Right renal cortex interstitium (tissue), 3 donors: ENCODE data around the gene PPT1. TPM values are rescaled to one million over a fixed set of nuclear protein-coding genes. Genes with fewer than 3 reads are reported as not detected.
A peak's percentile ranks its signal among the peaks of the same experiment; 100 is the strongest.

Experiments
- DNase-seq, 3 donors: peaks; one replicate each; pipeline ENCODE4 v3.0.0-alpha.2; 2013; ENCODE audit warnings: low read depth in 3 of 3, low spot score in 2 of 3
- polyA plus RNA-seq, 3 donors: library from polyadenylated mRNA; unstranded; fragments of 120-200 nt; gene quantifications; one replicate each; pipeline ENCODE4 v1.2.1, GENCODE V29; 2013; ENCODE audit not compliant: insufficient read length in 3 of 3

The PPT1 gene
- polyA plus RNA-seq, 3 donors = 111 to 144 (median 121) TPM

- DNase-seq = no peak
Measured at GRCh38 chr1:40092706-40093639, 4.1 kb downstream of the PPT1 start.

- DNase-seq = no peak
Measured at GRCh38 chr1:40092241-40092640, 4.8 kb downstream of the PPT1 start.

DNA sequence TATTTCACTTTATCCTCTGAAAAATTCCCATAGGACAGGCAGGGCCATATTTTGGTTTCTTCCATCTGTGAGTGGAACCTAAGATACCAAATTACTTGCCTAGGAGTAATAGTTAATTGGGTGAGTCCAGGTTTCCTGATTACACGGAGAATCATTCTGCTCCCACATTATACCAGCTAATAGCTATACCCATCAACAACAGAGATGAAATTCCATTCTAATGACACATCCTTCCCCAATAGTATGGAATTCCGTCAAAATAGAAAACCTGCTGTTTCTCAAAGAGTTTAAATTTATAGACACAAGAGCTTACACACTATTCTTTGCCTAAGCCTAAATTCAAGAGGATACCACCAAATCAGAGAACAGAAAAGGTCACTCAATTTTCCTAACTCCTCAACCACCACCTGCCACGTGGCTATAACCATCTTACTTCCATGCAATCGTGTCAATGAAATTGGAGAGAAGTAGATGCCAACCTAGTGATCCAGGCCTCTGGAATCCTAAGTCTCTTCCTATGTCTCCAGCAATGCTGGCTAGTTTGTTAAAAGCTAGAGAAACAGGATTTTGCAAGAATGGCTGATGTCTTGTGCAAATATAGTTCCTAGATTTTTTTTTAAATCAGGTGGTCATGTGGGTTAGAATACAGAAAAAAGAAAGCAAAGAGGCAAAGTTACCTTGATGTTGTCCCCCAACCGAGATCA lies 6.2 kb downstream of the PPT1 start:
- DNase-seq = no peak

GRCh38 chr1:40084750-40085149 lies 12.3 kb downstream of the PPT1 start:
- DNase-seq = peak in 2 of 3 donors; percentile 8 to 19

DNA sequence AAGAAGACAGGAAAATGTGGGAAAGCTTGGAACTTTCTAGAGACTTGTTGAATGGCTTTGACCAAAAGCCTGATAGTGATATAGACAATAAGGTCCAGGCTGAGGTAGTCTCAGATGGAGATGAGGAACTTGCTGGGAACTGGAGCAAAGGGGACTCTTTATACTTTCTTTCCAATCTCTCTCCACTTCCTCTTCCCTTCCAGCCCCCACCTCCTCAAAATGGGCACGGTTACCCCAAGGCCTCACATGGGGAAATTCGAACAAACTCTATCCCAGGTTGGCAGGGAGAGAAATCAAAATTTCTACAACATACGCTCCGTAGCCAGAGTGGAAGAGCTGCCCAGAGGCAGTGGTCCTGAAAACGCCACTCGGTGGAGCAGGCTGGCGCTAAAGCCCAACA lies 15.2 kb downstream of the PPT1 start:
- DNase-seq = no peak

- no peak for DNase-seq
Measured at GRCh38 chr1:40079774-40080400, 17.2 kb downstream of the PPT1 start.

DNA sequence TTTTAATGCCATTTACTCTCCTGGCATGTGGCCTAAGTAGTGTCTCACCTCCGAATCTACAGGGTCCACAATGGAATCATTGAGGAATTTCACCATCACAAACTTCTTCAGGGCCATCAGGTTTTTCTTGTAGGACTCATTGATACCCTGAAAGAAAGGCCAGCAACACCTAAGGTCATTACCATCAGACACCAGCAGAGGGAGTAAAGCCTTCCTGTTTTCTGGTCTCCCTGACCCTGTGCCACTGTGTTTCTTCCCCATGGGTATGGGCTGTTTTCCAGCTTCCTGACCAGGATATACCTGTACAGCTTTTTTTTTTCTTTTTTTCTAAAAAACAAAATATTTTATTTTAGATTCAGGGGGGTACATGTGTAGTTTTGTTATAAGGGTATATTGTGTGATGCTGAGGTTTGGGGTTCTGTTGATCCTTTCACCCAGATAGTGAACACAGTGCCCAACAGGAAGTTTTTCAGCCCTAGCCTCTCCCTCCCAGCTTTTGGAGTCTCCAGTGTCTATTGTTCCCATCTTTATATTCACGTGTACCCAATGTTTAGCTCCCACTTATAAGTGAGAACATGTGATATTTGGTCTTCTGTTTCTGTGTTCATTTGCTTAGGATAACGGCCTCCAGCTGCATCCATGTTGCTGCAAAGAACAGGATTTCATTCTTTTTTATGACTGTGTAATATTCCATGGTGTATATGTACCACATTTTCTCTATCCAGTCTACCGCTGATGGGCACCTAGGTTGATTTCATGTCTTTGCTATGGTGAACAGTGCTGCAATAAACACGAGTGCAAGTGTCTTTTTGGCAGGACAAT lies 18.3 kb downstream of the PPT1 start:
- DNase-seq = peak in 1 of 3 donors; percentile 13

DNA sequence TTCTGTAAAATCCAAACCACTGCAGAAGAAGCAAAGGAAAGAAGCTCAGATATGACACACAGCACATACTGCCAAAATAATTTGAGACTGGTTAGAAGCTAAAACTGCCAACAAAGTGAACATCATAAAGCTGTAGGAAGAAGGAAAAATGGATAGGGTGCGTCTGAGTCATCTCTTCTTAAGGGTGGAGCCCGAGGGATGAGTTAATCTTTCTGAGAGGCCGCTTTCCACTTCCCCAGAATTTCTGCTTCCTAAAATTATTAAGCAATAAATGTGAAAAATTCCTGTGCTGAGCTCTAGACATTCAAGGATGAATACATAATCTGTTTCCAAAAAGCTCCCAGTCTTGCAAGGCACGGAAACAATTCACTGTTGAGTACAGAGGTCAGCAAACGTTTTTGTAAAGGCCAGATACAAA lies 20.1 kb downstream of the PPT1 start:
- DNase-seq = no peak

DNA sequence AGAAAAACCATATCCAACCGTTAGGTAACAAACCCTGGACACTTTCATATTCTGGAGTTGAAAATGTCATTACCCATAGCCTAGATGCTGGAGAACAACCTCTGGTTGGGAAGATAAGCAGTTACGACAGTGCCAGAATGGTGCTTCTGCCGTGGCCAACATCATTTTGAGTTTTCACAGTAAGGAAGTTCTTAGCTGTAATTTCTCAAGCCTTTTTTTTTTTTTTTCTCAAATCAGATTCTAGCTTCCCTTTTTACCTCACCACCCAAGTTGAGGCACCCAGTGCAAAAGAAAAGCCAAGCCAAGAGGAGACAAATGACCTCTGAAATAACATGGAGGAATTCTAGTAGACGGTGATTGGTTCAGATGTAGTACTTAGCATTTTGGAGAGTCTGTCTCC lies 21.8 kb downstream of the PPT1 start:
- DNase-seq = no peak

DNA sequence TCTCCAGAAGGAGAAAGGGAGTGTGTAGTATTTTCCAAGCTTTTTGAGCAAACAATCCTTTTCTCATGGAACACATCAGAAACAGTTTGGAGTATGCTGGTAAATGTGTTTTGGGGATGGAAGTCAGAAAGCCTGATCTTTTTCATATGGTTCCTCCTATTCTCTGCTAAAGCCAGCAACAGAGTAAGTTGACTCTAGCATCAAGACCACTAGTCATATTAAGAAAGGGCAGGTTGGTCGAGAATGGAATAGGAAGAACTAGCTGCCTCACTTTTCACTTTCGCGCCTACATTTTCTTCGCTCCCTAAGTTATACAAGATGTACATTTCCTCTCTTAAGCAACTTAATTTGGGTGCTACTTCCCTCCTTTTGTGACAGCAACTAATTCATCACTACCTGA lies 24.0 kb downstream of the PPT1 start:
- DNase-seq = no peak

GRCh38 chr1:40072142-40072541 lies 24.9 kb downstream of the PPT1 start:
- DNase-seq = no peak

- DNase-seq = no peak
Measured at GRCh38 chr1:40067851-40068250, 29.2 kb downstream of the PPT1 start.

DNA sequence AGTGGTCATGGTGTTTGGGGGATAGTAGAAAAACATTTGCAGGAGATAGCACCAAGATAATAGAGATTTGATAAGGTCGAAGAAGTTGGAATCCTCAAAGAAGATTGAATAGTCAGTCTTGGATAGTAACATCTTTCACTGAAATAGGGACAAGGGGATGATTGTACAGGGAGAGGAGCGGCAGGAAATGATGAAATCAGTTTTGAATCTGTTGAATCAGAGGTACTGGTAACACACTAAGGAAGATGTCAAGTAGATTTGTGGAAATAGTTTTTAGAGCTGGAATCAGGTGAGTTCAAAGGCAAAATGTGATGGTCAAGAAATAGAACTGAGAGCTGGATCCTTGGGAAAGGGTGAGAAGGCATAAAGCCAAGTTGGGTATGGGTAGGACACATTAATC lies 30.0 kb downstream of the PPT1 start:
- no peak for DNase-seq

DNA sequence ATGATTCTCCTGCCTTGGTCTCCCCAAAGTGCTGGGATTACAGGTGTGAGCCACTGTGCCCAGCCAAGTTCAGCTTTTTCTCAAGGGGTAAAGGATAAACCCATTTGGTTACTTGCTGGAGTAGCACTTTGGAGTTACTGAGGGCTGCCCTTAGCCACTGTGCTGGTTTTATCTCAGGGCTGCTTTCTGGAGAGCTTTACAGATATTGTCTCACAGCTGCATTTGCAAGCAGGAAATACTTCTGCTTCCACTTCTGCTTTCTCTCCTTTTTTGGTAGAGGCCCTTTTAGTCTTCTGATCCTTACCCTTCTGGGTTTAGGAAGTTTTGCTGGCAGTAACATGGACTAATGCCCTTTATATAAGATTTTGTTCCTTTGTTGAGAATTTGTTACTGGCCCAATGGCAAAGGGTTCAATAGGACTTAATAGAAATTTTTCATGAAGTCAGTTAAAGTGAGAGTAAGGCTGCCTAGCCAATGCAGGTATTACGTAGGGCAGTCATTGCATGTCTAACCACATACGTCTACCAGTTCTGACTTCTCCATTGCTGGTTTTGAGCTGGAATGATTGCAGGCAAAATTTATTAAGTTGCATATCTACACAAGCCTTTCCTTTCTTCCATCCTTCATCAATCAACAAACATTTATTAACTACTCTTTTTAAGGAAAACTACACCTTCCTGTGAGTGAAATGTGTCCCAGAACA lies 32.1 kb downstream of the PPT1 start:
- no peak for DNase-seq

DNA sequence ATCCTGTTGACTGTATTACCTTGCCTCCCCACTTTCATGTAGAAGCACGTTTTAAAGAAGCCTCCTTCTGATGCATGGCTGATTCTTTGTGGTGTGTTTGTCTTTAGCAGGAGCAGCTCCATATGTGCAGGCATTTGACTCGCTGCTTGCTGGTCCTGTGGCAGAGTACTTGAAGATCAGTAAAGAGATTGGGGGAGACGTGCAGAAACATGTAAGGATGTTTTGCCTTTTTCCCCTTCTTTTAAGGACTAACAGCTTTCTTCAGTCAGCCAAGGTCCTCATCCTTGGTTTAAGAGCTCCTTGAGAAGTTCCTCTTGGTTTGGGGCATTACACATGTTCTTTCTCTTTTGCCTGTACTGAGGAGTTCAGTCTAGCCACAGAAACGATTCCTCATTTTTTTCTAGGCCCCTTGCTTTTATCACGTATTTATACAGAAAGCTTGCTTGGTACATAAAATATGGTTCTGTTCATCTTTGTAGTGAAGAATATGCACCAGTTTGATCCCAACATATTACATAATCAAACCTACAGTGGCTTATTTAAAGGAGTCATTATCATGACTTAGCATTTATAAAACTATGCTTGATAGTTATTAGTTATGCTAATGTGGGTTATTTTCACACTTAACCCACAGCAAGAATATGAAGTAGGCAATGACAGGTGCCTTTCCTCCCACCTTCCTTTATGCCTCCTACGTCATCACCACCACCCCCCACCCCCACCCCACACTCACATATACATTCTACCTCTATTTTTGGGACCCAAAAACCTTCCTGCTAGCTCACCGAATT lies 36.9 kb downstream of the PPT1 start:
- no peak for DNase-seq

DNA sequence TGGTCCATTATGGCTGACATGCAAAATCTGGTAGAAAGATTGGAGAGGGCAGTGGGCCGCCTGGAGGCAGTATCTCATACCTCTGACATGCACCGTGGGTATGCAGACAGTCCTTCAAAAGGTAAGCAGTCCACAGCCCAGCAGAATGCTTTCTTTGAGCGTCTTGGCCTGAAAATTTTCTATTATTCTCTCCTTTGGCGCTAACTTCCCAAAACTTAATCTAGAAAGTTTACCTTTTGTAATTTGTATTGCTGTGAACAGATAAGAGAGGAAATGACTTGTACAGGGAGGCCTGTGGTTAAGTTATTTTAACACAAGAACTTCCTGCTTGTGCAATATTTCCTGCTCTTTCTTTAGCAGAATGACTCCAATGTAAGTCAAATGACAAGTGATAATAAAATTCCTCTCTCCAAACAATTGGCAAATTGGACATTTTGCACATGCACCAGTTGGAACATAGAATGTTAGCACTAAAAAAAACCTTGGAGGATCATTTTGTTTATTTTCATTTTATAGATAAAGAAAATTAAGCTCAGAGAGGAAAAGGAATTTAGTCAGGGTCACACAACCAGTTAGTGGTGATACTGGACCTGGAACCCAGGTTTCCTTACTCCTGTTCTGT lies 37.6 kb downstream of the PPT1 start:
- DNase-seq = no peak

DNA sequence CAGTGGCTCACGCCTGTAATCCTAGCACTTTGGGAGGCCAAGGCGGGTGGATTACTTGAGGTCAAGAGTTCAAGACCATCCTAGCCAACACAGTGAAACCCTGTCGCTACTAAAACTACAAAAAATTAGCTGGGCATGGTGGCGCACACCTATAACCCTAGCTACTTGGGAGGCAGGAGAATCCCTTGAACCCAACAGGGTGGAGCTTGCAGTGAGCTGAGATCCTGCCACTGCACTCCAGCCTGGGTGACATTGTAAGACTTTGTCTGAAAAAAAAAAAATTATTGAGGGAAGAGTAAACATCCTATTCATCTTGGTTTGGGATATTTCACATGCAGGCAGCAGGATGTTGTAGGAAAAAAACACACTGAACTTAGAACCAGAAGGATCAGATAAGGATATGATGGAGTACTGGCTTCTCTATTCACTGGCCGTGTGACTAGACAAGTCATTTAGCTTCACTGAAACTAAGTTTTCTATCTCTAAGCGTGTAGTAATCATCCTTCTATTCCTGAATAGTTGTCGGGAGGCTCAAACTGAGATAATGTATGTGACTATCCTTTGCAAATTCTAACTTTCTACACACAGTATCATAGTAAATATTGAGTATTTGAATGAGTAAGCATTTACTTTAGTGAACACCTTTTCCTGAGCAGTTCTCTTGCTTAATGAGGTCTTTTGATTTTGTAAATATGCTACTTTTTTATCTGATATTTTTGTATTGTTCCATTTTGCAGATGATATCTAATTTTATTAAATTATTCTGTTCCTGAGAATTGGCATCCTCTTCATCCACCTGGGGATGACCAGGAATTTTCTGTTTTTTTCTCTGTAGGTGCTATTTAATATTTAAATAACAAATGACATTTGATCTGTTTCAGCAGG lies 38.4 kb downstream of the PPT1 start:
- no peak for DNase-seq

GRCh38 chr1:40058097-40058452 lies 39.0 kb downstream of the PPT1 start:
- DNase-seq = no peak
